Measurements from ENCODE around the gene NAPSA. TPM values are rescaled to one million over a fixed set of nuclear protein-coding genes. Genes with fewer than 3 reads are reported as not detected.

The NAPSA gene
- total and polyA plus RNA-seq, 2 of the 8 experiments (the other 6 are each of a cell fraction or from before 2014, with no cell fraction given) = 0.71 to 0.73 TPM

DNA sequence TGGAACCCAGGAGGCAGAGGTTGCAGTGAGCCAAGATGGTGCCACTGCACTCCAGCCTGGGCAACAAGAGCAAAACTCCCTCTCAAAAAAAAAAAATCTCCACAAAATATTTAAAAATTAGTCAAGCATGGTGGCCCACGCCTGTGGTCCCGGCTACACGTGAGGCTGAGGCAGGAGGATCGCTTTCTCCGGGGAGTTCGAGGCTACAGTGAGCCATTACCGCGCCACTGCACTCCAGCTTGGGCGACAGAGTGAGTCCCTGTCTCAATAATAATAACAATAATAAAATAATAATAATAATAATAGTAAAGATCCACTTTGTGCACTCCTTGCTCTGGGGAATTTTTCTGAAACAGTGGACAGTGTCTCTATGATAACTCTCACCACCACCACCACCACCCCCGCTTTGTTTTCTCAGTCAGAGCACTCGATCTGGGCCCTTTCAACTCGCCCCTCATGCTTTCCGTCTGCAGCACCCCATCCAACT, 8.7 kb downstream of the NAPSA start:
- Histone ChIP-seq H3K4me2 (ENCODE audit: insufficient read depth in 1 of 2, low read depth in 2 of 2, low read length in 2 of 2) (no peak overlapping the region), H3K79me2 (ENCODE audit: control insufficient read depth in 1 of 2, insufficient read depth in 2 of 2, low read length in 2 of 2) (no peaks in the 10 kb centered on the region), H2BK20ac (ENCODE audit: low read length) (no peak overlapping the region), H2BK12ac (ENCODE audit: low read depth, low read length) (no peak overlapping the region), H3K4me1 (replicated peaks in 1 of 4; ENCODE audit: control insufficient read depth in 3 of 4, insufficient read depth in 4 of 4, low read length in 3 of 4) (peaks cover 0 to 2% (median 0%) of the 10 kb centered on the region in 4 experiments; a peak in 2 of 7 replicates), H3K56ac (replicated peaks; ENCODE audit: insufficient read length, low read depth, low read length) (no peak overlapping the region), H2AFZ (ENCODE audit: low read length) (no peak overlapping the region), H3K14ac (ENCODE audit: insufficient read length) (no peak overlapping the region), H3K9ac (replicated peaks in 1 of 4; ENCODE audit: extremely low read depth in 1 of 4, low read depth in 3 of 4, low read length in 3 of 4) (no peak overlapping the region), H3K27ac (ENCODE audit: low read depth, low read length) (no peak overlapping the region), H4K8ac (ENCODE audit: extremely low read depth, insufficient read depth, low read length) (no peak overlapping the region), H3K79me1 (ENCODE audit: low read depth, low read length) (no peaks in the 10 kb centered on the region), H2BK120ac (replicated peaks; ENCODE audit: low read depth, low read length) (no peak overlapping the region), H3K27me3 (replicated peaks in 1 of 4; ENCODE audit: control insufficient read depth in 3 of 4, extremely low read depth in 1 of 4, insufficient read depth in 3 of 4, low read length in 3 of 4) (no peaks in the 10 kb centered on the region; a peak in 2 of 7 replicates), H2AK5ac (ENCODE audit: low read depth, low read length) (no peak overlapping the region), H3K36me3 (ENCODE audit: control insufficient read depth in 2 of 4, insufficient read depth in 4 of 4, low read length in 3 of 4) (no peaks in the 10 kb centered on the region), H2BK15ac (ENCODE audit: low read length) (no peak overlapping the region), H4K5ac (ENCODE audit: insufficient read length, low read depth, low read length) (no peak overlapping the region), H3K23me2 (ENCODE audit: low read depth, low read length) (no peaks in the 10 kb centered on the region), H2BK5ac (ENCODE audit: low read depth, low read length) (no peak overlapping the region), H3K9me3 (ENCODE audit: insufficient read depth in 2 of 2, low read depth in 1 of 2, low read length in 1 of 2) (no peaks in the 10 kb centered on the region), H3K4ac (replicated peaks; ENCODE audit: insufficient read length, low read depth, low read length) (no peak overlapping the region), H3K23ac (ENCODE audit: insufficient read length) (no peak overlapping the region), H3K4me3 (ENCODE audit: extremely low read depth in 1 of 4, insufficient read depth in 2 of 4, low read depth in 3 of 4, low read length in 4 of 4) (no peak overlapping the region), H4K91ac (replicated peaks; ENCODE audit: insufficient read length, low read length) (no peak overlapping the region), H3K18ac (ENCODE audit: extremely low read depth, low read length) (no peak overlapping the region), H4K20me1 (replicated peaks in 1 of 2; ENCODE audit: control insufficient read depth in 1 of 2, insufficient read depth in 2 of 2, low read length in 2 of 2) (no peaks in the 10 kb centered on the region)
- CTCF ChIA-PET (ENCODE audit: partially characterized antibody) = interaction anchor here (0.7 to 3.2 kb wide), 31 partner anchors 9 to 566 kb away, joined by 3 to 13 read pairs (median 4); partner anchors contain the start of genes NAPSA and NR1H2
- no peak for DNase-seq (ENCODE audit: low read depth in 1 of 2, low spot score in 2 of 2)
- POLR2A ChIA-PET (ENCODE audit: partially characterized antibody) = interaction anchor here (0.8 to 1.4 kb wide), 5 partner anchors 13 to 122 kb away, joined by 3 to 4 read pairs (median 3); no protein-coding TSS in a partner anchor
- FAIRE-seq = no peak
- 63% methylated on average over 13 of the region's 13 CpGs; no CpG with 5 or more reads in 1 of the 2 experiments for WGBS, 2 experiments (ENCODE audit: extremely low coverage in 1 of 2, insufficient coverage in 1 of 2, insufficient read length in 1 of 2, insufficient replicate concordance in 2 of 2, low coverage in 1 of 2, low lambda C conversion rate in 2 of 2, missing lambda C conversion rate in 1 of 2)
- no peak for TF ChIP-seq RXRA (IDR thresholded peaks at IDR 0.05; ENCODE audit: insufficient read depth, low read depth, low read length)
- no peak for TF ChIP-seq EP300 (IDR thresholded peaks at IDR 0.05; ENCODE audit: borderline replicate concordance in 1 of 2, low read depth in 2 of 2, low read length in 2 of 2)
- TF ChIP-seq CTBP2 (IDR thresholded peaks at IDR 0.05; ENCODE audit: borderline replicate concordance, insufficient read depth, insufficient read length, low read length) = no peak
- no peak for TF ChIP-seq EGR1 (IDR thresholded peaks at IDR 0.05; ENCODE audit: borderline replicate concordance, low read depth, low read length)
- no peak for TF ChIP-seq KDM1A (IDR thresholded peaks at IDR 0.05; ENCODE audit: borderline replicate concordance, low read length)
- TF ChIP-seq SP1 (IDR thresholded peaks at IDR 0.05; ENCODE audit: low read depth, low read length) = no peak
- no peak for TF ChIP-seq POU5F1 (IDR thresholded peaks at IDR 0.05; ENCODE audit: low read depth, low read length)
- no peak for TF ChIP-seq FOSL1 (IDR thresholded peaks at IDR 0.05; ENCODE audit: insufficient read depth, low read depth, low read length)
- no peak for TF ChIP-seq CHD2 (IDR thresholded peaks at IDR 0.05; ENCODE audit: low read length)
- no peak for TF ChIP-seq SP2 (IDR thresholded peaks at IDR 0.05; ENCODE audit: low read length)
- TF ChIP-seq ASH2L (IDR thresholded peaks at IDR 0.05; ENCODE audit: low read length) = no peak

All from H1 (cell line).